GM21619 (cell line): ENCODE measurements around the gene VMAC.
"Not testable (repeated sequence)": the region's sequence is repeated elsewhere in the genome, so short reads cannot be mapped to it uniquely, and the experiment has no call there.

Source experiments
- ATAC-seq: cut with Tn5 transposase; IDR thresholded peaks from one replicate; pipeline ENCODE4 v1.9.1; 2021; ENCODE audit not compliant: unreplicated experiment

The VMAC gene, protein sequence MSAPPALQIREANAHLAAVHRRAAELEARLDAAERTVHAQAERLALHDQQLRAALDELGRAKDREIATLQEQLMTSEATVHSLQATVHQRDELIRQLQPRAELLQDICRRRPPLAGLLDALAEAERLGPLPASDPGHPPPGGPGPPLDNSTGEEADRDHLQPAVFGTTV

DNA sequence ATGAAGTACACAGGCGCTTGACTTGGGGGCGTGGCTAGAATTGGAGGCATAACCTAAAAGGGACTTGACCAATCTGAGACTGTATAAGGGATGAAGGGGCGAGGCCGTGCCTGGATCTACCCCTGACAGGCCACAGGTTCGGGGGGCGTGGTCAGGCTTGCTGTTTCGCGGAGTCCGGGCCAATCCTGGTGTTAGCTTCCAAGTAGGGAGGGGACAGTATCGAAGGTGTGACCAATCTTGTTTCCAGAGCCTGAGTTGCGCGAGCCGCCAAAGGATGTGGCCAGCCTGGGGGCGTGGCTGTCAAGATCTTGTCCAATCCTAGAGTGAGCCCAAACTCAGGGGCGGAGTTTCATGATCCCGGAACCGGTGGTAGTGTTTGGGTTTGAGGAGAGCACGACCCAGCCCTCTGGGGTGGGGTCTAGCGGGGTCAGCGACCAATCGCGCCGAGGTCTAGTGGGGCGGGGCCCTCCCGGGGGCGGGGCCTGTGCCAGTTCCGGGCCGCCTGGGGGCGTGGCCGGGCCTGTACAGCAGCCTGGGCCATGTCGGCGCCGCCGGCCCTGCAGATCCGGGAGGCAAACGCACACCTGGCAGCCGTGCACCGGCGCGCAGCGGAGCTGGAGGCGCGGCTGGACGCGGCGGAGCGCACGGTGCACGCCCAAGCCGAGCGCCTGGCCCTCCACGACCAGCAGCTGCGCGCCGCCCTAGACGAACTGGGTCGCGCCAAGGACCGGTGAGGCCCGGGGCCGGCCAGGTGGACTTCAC is at the start of gene VMAC:
VMAC (plus strand) TSS at position 521 of the 762 bp plus-strand sequence; CDS start at position 540, 19 bp downstream.
- peak; percentile 77 for ATAC-seq

DNA sequence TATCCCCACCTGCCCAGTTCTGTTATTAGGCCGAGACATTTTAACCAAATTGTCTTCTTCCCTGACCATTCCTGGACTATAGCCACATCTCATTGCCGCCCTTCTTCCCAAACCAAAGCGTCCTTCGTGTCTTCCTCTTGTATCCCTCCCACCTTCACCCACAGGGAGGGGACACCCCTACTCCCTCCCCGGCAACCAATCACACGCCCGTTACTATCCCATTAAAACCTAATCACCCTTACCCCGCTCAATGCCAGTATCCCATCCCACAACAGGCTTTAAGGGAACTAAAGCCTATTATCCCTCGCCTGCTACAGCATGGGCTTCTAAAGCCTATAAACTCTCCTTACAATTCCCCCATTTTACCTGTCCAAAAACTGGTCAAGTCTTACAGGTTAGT is 49.5 kb upstream of the VMAC start:
- not testable (repeated sequence) for ATAC-seq

DNA sequence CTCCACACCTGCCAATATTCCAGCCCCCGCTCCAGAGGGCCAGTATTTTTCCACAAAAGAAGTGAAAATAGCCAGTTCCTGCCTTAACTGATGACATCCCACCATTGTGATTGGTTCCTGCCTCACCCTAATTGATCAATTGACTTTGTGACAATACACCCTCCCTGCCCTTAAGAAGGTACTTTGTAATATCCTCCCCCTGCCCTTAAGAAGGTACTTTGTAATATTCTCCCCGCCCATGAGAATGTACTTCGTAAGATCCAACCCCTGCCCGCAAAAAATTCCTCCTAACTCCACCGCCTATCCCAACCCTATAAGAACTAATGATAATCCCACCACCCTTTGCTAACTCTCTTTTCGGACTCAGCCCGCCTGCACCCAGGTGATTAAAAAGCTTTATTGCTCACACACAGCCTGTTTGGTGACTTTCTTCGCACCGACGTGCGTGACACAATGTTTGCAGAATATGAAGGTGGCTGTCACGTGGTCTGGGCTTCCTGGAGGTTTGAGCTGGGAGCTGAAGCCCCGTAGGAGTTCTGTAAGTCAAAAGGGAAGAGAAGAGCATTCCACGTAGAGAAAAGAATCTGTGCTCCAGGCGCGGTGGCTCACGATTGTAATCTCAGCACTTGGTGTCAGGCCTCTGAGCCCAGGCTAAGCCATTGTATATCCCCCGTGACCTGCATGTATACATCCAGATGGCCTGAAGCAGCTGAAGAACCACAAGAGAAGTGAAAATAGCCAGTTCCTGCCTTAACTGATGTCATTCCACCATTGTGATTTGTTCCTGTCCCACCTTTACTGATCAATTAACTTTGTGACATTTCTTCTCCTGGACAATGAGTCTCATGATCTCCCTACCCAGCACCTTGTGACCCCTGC is 47.2 kb upstream of the VMAC start:
- ATAC-seq, result no peak

DNA sequence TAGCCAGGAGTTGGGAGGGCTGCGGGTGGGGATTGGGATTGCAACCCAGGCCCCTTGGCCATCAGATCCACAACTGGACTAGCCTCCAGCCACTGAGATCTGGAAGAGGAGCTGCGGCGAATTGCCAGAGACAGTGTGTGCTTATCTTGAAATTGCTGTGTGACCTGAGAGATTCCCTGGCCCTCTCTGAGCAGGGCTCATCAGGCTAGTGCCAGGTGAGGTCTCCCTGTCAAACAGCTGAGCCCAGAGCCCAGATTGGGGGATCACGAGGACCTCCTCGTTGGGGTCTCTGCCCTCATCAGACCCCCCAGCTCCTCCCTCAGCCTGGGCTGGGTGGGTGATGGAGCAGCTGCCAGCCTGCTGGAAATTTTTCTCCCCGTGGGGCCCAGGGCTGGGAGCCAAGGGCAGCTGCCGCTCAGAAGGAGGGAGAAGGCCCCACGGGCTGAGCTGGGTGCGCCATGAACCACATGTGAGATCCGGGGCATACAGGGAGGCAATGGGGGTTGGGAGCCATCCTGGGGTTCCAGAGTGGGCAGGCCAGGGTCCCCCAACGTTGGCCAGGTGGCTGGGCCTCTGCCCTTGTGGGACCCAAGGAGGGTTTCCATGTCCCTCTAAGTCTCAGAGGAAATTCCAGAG is 41.5 kb upstream of the VMAC start:
- ATAC-seq, result no peak

DNA sequence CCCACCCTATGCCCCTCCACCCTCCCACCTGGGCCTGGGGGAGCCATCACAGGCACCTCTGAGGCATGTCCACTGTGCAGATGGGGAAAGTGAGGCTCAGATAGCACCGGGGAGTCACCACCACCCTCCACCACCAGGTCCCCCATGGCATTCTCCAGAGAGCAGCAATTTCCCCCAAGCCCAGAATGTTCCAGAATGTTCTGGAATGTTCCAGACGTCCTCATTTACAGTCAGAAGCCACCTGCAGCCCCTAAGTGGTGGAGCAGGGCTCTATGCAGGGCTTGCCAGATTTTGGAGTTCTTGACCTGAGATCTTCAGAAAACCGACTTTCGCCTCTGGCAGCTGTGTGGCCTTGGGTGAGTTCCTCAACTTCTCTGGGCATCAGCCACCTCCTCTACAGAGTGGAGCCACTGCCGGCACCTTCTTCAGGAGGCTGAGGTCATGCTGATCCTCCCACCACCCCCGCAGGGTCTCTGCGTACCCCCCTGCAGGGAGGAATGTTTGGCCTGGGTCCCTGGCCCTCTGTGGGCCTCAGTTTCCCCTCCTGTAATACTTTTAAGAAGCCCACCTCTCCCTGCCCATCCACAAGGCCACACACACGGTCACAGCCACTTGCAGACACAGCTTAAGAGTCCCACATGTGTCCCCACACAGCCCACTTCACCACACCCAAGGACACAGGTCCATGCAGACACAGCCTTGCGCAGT is 40.5 kb upstream of the VMAC start:
- ATAC-seq, result no peak

DNA sequence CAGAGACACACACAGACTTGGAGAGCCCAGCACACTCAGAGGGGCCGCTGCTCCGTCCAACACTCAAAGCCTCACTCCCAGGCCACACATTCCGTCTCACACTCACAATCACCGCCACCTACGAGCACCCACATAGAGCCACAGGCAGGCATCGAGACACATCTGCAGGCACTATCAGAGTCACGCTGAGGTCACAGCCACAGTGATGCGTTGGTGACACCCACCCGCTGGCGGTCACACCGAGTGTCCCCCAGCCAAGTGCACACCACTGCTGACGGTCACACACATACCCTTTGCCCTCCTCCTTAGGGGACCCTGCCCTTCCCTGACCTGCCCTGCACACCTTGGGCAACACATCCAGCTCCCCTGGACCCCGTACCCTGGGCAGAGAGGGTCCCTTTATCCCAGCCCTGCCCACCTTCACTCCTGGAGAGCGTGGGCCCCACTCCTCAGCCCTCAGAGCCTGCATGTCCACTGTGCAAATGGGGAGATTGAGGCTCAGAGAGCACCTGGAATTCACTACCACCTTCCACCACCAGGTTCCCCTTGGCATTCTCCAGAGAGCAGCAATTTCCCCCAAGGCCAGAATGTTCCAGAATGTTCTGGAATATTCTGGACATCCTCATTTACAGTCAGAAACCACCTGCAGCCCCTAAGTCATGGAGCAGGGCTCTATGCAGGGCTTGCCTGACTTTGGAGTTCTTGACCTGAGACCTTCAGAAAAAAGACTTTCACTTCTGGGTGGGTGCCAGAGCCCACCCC is 39.8 kb upstream of the VMAC start:
- no peak for ATAC-seq

DNA sequence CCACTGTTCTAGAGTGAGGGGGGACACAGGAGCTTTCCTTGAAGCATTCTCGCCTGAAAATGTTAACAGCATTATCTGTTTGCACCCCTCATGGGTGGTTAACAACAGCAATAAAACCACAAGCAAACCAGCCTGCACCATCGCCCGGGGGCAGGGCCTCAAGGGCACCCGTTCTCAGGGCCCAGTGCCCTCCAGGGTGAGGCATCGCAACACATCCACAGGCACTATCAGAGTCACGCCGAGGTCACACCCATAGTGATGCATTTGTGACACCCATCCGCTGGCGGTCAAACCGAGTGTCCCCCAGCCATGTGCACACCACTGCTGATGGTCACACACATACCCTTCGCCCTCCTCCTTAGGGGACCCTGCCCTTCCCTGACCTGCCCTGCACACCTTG is 38.9 kb upstream of the VMAC start:
- no peak for ATAC-seq

DNA sequence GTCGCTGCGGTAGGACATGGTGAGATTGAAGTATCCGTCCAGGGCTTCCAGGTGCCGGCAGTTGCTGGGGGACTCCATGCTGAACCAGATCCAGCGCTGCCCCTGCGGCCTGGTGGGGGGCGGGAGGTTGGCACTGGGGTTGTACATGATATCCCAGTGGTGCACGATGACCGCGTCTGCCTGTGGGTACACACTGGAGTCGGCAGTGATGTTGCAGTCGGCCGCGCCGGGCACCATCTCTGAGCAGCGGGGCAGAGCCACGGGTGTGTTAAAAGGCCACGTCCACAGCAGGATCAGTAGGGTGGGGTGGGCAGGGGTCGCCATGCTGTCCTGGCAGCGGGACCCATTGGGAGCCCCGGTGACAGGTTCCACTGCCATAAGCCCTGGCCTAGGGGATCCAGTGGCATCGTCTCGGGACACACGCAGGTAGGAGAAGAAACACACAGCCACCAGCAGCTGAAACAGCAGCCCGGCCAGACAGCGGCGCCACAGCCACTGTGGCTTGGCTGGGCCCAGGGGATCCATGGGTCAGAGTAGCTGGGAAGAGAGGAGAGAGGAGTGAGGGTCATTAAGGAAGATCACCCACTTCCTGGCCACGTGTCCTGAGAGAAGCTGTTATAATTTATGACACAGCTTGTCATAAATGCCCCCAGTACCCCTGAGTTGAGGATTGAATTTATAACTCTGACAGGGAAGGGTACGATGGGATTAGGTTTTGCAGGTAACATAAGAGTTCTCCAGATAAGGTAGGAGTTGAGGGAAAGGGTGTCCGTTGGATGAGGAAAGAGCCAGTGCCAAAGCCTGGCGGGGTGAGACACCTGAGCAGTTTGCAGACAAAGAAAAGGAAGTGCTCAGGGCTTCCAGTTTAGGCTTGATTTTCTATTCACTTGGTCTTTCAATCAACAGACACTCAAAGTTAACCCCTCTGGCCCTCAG is 37.2 kb upstream of the VMAC start:
- ATAC-seq, result no peak

DNA sequence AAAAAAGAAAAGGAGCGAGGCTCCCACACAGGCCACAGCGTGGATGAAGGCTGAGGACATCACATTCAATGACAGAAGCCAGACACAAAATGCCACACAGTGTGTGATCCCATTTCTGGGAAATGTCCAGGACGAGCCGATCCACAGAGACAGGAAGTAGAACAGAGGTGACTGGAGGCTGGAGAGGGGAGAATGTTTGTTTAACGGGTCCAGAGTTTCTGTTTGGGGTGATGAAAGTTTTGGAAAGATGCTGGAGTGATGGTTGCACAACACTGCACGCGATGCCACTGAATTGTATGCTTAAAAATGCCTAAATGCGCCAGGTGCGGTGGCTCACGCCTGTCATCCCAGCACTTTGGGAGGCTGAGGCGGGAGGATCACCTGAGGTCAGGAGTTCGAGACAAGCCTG is 33.7 kb upstream of the VMAC start:
- ATAC-seq, result no peak

DNA sequence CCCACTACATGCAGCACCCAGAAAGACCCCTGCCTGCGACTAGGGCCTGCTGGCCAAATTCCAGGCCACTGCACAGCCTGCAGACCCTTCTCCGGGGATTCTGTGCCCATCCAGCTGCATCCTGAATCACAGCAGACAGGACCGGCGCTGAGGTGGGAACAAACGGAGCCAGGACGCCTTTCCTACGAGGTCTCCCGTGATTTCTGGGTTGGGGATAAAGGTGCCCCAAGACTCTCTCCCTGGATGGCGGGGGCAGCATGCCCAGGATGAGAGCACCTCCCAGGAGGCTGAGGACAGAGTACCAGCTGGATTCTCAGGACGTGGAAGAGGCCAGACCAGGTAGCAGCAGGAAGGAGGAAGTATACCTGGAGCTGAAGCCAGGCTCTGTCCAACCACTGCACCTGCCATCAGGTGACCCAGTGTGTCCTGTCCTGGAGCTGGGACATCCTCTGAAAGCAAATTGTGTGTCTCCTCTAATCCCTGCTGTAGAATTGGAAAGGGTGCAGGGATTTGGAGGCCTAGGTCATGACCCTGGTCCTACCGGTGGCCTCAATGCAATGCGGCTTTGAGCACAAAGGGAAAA is 31.0 kb upstream of the VMAC start:
- no peak for ATAC-seq

DNA sequence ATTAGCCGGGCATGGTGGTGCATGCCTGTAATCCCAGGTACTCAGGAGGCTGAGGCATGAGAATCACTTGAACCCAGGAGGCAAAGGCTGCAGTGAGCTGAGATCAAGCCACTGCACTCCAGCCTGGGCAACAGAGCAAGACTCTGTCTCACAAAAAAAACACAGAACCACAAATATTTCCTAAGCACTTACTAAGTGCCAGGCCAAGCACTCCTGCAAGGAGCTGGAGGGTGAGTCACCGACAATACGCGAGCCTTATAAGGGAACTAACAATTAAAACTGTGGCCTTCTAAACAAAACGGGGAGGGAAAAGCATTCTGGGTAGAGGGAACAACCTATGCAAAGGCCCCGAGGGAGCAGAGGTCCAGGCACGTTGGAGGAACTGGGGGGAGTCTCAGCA is 30.2 kb upstream of the VMAC start:
- not testable (repeated sequence) for ATAC-seq

DNA sequence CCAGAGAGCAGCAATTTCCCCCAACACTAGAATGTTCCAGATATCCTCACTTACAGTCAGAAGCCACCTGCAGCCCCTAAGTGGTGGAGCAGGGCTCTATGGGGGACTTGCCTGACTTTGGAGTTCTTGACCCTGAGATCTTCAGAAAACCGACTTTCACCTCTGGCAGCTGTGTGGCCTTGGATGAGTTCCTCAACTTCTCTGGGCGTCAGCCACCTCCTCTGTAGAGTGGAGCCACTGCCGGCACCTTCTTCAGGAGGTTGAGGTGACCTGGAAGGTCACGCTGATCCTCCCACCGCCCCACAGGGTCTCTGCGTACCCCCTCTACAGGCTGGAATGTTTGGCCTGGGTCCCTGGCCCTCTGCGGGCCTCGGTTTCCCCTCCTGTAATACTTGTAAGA is 27.2 kb upstream of the VMAC start:
- ATAC-seq, result no peak

DNA sequence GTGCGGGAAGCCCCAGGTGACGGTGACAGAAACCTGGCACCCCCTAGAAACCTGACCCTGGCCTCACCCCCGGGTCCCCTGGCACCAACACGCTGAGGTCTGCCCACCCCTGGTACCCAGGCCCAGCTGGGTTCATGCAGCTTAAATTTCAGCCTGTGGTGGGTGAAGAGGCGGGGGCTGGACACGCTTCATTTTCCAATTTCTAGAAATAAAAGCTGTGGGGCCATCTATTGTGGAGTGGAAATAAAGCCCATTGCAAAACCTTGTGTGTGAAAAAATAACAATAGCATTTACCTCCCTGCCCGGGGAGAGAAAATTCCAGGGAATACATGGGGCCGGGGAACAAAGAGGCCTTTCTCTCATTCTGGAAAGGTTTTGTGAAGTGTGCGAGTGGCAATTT is 26.8 kb upstream of the VMAC start:
- ATAC-seq, result no peak

DNA sequence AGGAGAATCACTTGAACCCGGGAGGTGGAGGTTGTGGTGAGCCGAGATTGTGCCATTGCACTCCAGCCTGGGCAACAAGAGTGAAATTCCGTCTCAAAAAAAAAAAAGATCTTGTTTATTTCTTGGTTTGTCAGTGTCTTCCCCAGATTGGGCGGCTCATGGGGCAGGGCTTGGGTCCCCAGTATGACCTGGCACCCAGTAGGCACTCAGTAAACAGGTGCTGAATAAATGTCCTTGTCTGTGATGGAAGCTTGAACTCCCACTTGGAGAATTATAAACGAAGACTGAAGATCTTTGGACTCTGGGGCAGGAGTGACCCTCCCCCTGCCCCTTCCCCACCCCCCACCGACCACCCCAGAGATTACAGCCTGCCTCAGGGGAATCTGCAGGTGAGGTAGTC is 24.5 kb upstream of the VMAC start:
- no peak for ATAC-seq

DNA sequence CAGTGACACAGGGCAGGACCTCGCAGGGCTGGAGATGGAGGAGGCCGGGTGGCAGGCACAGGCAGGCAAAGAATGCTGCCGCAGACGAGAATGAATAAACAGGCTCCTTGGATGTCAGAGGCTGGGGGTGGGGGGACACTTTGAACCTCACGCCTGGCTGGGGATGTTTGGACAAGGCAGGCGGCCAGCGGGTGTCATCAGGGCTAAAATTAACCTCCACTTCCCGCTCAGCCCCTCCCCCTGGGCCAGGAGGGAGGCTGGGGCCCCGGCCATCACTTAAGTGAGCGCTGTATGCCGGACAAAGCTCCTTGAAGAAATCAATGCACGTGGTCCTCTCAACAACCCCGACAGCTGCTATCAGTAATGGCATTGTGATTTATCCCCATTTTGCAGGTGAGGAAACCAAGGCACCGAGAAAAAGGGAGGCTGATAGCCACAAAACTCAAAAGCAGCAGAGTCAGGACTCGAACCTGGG is 24.0 kb upstream of the VMAC start:
- no peak for ATAC-seq

DNA sequence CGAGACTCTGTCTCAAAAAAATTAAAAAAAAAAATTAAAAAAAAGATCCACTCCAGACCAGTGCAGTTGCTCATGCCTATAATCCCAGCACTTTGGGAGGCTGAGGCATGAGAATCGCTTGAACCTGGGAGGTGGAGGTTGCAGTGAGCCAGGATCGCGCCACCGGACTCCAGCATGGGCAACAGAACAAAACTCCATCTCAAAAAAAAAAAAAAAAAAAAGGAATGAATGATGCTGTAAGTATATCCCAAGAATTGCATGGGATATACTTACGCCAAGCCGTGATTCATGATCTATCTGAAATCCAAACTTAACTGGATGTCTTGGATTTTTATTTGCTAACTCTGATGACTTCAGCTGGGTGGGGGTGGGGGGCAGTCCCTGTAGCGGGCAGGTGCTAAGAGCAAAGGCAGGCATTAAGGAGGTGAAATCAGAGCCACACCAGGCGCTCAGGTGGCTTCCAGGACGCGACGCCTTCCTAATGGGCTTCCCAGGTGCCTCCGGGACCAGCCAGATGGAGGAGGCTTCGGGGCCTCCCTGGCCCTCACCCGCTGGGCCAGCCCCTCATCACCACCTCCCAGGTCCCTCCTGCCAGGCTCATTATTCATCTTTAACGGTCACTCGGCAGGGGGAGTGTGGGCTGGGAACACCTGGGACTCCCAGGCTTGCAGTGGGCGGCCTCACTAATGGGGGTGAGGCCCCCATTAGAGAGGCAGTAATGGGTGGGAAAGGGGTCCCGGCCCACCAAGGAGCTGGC is 23.0 kb upstream of the VMAC start:
- ATAC-seq, result no peak

DNA sequence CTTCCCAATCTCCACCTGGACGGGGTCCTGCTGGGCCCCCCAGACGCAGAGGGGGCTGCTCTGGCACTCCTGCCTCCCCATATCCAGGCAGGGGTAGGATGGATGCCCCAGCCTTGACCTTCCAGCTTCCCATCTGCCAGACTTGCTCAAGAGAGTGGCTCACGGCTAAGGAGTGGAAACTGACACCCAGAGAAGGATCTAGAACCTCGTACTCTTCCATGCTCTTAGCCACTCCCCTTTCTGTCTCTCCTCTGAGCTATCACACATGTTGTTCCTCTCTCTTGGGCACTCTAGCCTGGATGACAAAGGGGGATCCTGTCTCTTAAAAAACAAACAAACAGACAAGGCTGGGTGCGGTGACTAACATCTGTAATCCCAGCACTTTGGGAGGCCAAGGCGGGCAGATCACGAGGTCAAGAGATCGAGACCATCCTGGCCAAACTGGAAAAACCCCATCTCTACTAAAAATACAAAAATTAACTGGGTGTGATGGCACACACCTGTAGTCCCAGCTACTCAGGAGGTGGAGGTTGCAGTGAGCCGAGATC is 22.2 kb upstream of the VMAC start:
- no peak for ATAC-seq
